ENCODE measurements around the gene ADIPOR2. TPM values are rescaled to one million over a fixed set of nuclear protein-coding genes. Genes with fewer than 3 reads are reported as not detected.
A peak's percentile ranks its signal among the peaks of the same experiment; 100 is the strongest.

Gene ADIPOR2
- total RNA-seq, 1 experiment from 2014 or later, result 26.5 TPM

- TF ChIP-seq EZH2phosphoT487 (IDR thresholded peaks at IDR 0.05; ENCODE audit: borderline replicate concordance, low read length), result no peak
- TF ChIP-seq EZH2 (IDR thresholded peaks at IDR 0.05; ENCODE audit: low read length, unreplicated experiment), result no peak
- TF ChIP-seq, protein P1, sequence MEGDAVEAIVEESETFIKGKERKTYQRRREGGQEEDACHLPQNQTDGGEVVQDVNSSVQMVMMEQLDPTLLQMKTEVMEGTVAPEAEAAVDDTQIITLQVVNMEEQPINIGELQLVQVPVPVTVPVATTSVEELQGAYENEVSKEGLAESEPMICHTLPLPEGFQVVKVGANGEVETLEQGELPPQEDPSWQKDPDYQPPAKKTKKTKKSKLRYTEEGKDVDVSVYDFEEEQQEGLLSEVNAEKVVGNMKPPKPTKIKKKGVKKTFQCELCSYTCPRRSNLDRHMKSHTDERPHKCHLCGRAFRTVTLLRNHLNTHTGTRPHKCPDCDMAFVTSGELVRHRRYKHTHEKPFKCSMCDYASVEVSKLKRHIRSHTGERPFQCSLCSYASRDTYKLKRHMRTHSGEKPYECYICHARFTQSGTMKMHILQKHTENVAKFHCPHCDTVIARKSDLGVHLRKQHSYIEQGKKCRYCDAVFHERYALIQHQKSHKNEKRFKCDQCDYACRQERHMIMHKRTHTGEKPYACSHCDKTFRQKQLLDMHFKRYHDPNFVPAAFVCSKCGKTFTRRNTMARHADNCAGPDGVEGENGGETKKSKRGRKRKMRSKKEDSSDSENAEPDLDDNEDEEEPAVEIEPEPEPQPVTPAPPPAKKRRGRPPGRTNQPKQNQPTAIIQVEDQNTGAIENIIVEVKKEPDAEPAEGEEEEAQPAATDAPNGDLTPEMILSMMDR (conservative IDR thresholded peaks at IDR 0.05; ENCODE audit: low read depth, low read length), result no peak
- H3K27ac ChIP-seq (ENCODE audit: low read length), result 0 out of 2 replicates have a peak overlapping the region, but pooled peaks have one; percentile 7
- BruUV-seq (replicated peaks), result no TSS peak
Observed at GRCh38 chr12:1741154-1741949, 50.5 kb downstream of the ADIPOR2 start.

DNA sequence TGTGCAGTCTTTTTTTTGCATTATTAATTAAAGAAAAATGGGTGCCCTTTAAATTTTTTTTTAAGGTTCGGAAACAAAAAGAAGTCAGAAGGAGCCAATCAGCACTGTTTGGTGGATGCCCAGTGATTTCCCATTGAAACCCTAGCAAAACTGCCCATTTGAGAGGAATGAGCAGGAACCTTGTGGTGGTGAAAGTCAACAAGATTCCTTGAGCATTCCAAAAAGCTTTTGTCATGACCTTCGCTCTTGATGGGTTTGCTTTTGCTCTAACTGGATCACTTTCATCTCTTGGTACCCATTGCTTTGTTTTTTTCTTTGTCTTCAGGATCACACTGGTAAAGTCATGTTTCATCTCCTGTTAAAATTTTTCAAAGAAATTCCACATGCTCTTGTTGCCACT, 54.1 kb downstream of the ADIPOR2 start:
- Histone ChIP-seq H3K36me3 (ENCODE audit: low read depth, low read length) (peaks cover 21% of the 10 kb centered on the region; the same call in 1 of the 2 replicates), H3K27ac (ENCODE audit: low read length) (no peak overlapping the region)
- TF ChIP-seq EZH2 (IDR thresholded peaks at IDR 0.05; ENCODE audit: low read length, unreplicated experiment) (no peak), EZH2phosphoT487 (IDR thresholded peaks at IDR 0.05; ENCODE audit: borderline replicate concordance, low read length) (no peak)
- TF ChIP-seq, protein P1 (conservative IDR thresholded peaks at IDR 0.05; ENCODE audit: low read depth, low read length), result no peak

More at GRCh38 chr12:1741154-1741949, 50.5 kb downstream of the ADIPOR2 start:
- H4K20me1 ChIP-seq (ENCODE audit: low read length), result no peaks in the 10 kb centered on the region
- H2AFZ ChIP-seq (ENCODE audit: low read length), result no peak overlapping the region
- no peaks in the 10 kb centered on the region for H3F3A ChIP-seq (ENCODE audit: low read length, unreplicated experiment)
- no peak overlapping the region for H3K4me2 ChIP-seq (ENCODE audit: low read length)
- no peaks in the 10 kb centered on the region for H3K9me3 ChIP-seq (ENCODE audit: low read length)
- H3K79me2 ChIP-seq (ENCODE audit: low read length), result peaks cover 69% of the 10 kb centered on the region
- H3K9me2 ChIP-seq (replicated peaks; ENCODE audit: low read length), result no peaks in the 10 kb centered on the region
- H3K9ac ChIP-seq (ENCODE audit: low read length), result no peak overlapping the region
- POLR2A ChIA-PET (ENCODE audit: unreplicated experiment), result no interaction called here
- no peak overlapping the region for H3K4me3 ChIP-seq (ENCODE audit: low read length)
- intact Hi-C loops (cut with micrococcal nuclease), result no loop called here
- no peaks in the 10 kb centered on the region for H3K27me3 ChIP-seq (ENCODE audit: low read length)
- DNase-seq, result no peak
- ATAC-seq, result no peak
- peaks cover 8% of the 10 kb centered on the region; the same call in 1 of the 2 replicates for H3K4me1 ChIP-seq (ENCODE audit: insufficient read depth, low read length)
- CTCF ChIA-PET, result no interaction called here
- H3K36me3 ChIP-seq (ENCODE audit: low read depth, low read length), result peaks cover 7% of the 10 kb centered on the region; the same call in 1 of the 2 replicates

GRCh38 chr12:1747609-1748008, 56.7 kb downstream of the ADIPOR2 start:
- Histone ChIP-seq H3K4me2 (ENCODE audit: low read length) (no peak overlapping the region), H3K27me3 (ENCODE audit: low read length) (no peaks in the 10 kb centered on the region), H3K4me3 (ENCODE audit: low read length) (no peak overlapping the region), H3K79me2 (ENCODE audit: low read length) (peaks cover 22% of the 10 kb centered on the region), H3K27ac (ENCODE audit: low read length) (no peak overlapping the region), H3K4me1 (ENCODE audit: insufficient read depth, low read length) (no peaks in the 10 kb centered on the region), H3F3A (ENCODE audit: low read length, unreplicated experiment) (no peaks in the 10 kb centered on the region), H3K9ac (ENCODE audit: low read length) (no peak overlapping the region), H2AFZ (ENCODE audit: low read length) (no peak overlapping the region), H4K20me1 (ENCODE audit: low read length) (no peaks in the 10 kb centered on the region), H3K9me3 (ENCODE audit: low read length) (peaks cover 4% of the 10 kb centered on the region; the same call in 1 of the 2 replicates), H3K9me2 (replicated peaks; ENCODE audit: low read length) (no peaks in the 10 kb centered on the region), H3K36me3 (ENCODE audit: low read depth, low read length) (peaks cover 21% of the 10 kb centered on the region; the same call in 1 of the 2 replicates)
- BruUV-seq (replicated peaks), result no TSS peak
- ATAC-seq (no peak), DNase-seq (no peak)
- ChIA-PET POLR2A (ENCODE audit: unreplicated experiment) (no interaction called here), CTCF (no interaction called here)
- intact Hi-C loops (cut with micrococcal nuclease), result no loop called here
- TF ChIP-seq, protein P1 (conservative IDR thresholded peaks at IDR 0.05; ENCODE audit: low read depth, low read length), result no peak
- TF ChIP-seq EZH2phosphoT487 (IDR thresholded peaks at IDR 0.05; ENCODE audit: borderline replicate concordance, low read length), result no peak
- TF ChIP-seq EZH2 (IDR thresholded peaks at IDR 0.05; ENCODE audit: low read length, unreplicated experiment), result no peak

More for the DNA sequence above, 54.1 kb downstream of the ADIPOR2 start:
- Histone ChIP-seq H2AFZ (ENCODE audit: low read length) (no peak overlapping the region), H3K79me2 (ENCODE audit: low read length) (peaks cover 40% of the 10 kb centered on the region), H3K9ac (ENCODE audit: low read length) (no peak overlapping the region), H3K27me3 (ENCODE audit: low read length) (no peaks in the 10 kb centered on the region), H3F3A (ENCODE audit: low read length, unreplicated experiment) (no peaks in the 10 kb centered on the region), H3K9me3 (ENCODE audit: low read length) (peaks cover 4% of the 10 kb centered on the region; the same call in 1 of the 2 replicates), H3K4me1 (ENCODE audit: insufficient read depth, low read length) (peaks cover 8% of the 10 kb centered on the region; the same call in 1 of the 2 replicates), H3K4me2 (ENCODE audit: low read length) (no peak overlapping the region), H4K20me1 (ENCODE audit: low read length) (no peaks in the 10 kb centered on the region), H3K4me3 (ENCODE audit: low read length) (no peak overlapping the region), H3K9me2 (replicated peaks; ENCODE audit: low read length) (no peaks in the 10 kb centered on the region)
- intact Hi-C loops (cut with micrococcal nuclease), result no loop called here
- BruUV-seq (replicated peaks), result no TSS peak
- no peak for DNase-seq
- ChIA-PET POLR2A (ENCODE audit: unreplicated experiment) (no interaction called here), CTCF (no interaction called here)
- ATAC-seq, result no peak

All from PC-3 (cell line).